DND-41 (cell line): ENCODE data around the gene KCTD21.

Experiments
- ATAC-seq: fragments of 200-7000 bp; cut with Tn5 transposase; 3 replicates; pipeline ENCODE4 v1.9.1; 2021; ENCODE audit warnings: low read depth; ENCODE audit not compliant: insufficient read depth
- DNase-seq: peaks from one replicate; pipeline ENCODE4 v3.0.0-alpha.2; 2020
- H2AFZ ChIP-seq: 2 replicates; pipeline ENCODE4 v1.6.0; 2012; ENCODE audit warnings: low read depth, low read length
- H3K27ac ChIP-seq: 2 replicates; pipeline ENCODE4 v1.5.1; 2012; ENCODE audit warnings: low read length, inconsistent platforms
- H3K27me3 ChIP-seq: fragments of 200-600 bp; sonication (generic); 2 replicates; pipeline ENCODE4 v1.6.0; 2012; ENCODE audit warnings: low read length, mild to moderate bottlenecking, inconsistent platforms; ENCODE audit not compliant: insufficient read depth, poor library complexity
- H3K36me3 ChIP-seq: 2 replicates; pipeline ENCODE4 v1.5.1; 2012; ENCODE audit warnings: low read length, inconsistent platforms; ENCODE audit not compliant: insufficient read depth
- H3K4me1 ChIP-seq: 2 replicates; pipeline ENCODE4 v1.5.1; 2012; ENCODE audit warnings: mild to moderate bottlenecking, low read length; ENCODE audit not compliant: insufficient read depth
- H3K4me2 ChIP-seq: 2 replicates; pipeline ENCODE4 v1.6.0; 2012; ENCODE audit warnings: mild to moderate bottlenecking, moderate library complexity, low read length, inconsistent platforms; ENCODE audit not compliant: insufficient read depth
- H3K4me3 ChIP-seq, 2 experiments: fragments of 200-600 bp in 1 of 2; shearing (Covaris generic) in 1 of 2; 2 replicates each; pipeline ENCODE4 v1.5.1; 2012 to 2016; ENCODE audit warnings: inconsistent platforms in 2 of 2, low read length in 2 of 2, mild to moderate bottlenecking in 2 of 2, low read depth in 1 of 2, moderate library complexity in 1 of 2
- H3K79me2 ChIP-seq: 2 replicates; pipeline ENCODE4 v1.6.0; 2012; ENCODE audit warnings: low read length, inconsistent platforms; ENCODE audit not compliant: insufficient read depth
- H3K9ac ChIP-seq: 2 replicates; pipeline ENCODE4 v1.6.0; 2012; ENCODE audit warnings: low read depth, mild to moderate bottlenecking, inconsistent platforms, low read length, moderate library complexity
- H3K9me3 ChIP-seq: 2 replicates; pipeline ENCODE4 v1.5.1; 2012; ENCODE audit warnings: low read length, moderate library complexity, mild to moderate bottlenecking, inconsistent platforms; ENCODE audit not compliant: insufficient read depth, severe bottlenecking
- H4K20me1 ChIP-seq: 2 replicates; pipeline ENCODE4 v1.6.0; 2012; ENCODE audit warnings: low read length; ENCODE audit not compliant: insufficient read depth
- EZH2 ChIP-seq: IDR thresholded peaks from 3 replicates; pipeline ENCODE4 v1.6.1; 2012; ENCODE audit warnings: borderline replicate concordance, low read depth, mild to moderate bottlenecking, moderate library complexity, low read length, inconsistent platforms; ENCODE audit not compliant: severe bottlenecking
- TF ChIP-seq, protein P1 (sequence below): IDR thresholded peaks from 2 replicates; pipeline ENCODE4 v1.5.1; 2012; ENCODE audit warnings: borderline replicate concordance, low read length, moderate library complexity, mild to moderate bottlenecking; ENCODE audit not compliant: poor library complexity, severe bottlenecking; ENCODE audit errors: extremely low read depth

KCTD21 gene

DNA sequence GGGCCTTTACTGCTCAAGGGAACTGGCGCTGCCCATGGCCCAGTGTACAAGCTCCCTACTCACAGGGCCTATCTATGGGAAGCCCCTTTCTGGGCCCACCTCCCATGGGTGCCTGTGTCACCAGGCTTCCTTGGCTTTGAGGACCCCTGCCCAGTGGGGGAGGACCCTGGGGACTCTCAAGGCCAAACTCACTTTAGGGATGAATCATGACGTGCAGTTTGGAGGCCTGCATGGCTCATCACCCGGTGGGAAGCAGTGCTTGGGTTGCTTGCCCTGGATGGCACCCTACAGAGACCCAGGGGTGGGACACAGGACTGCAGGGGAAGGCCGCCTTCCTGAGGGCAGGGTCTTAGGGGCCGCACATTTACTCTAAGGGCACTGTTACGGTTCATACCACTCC is 16.5 kb downstream of the KCTD21 start:
- Histone ChIP-seq H2AFZ (no peak overlapping the region), H3K4me3 (no peak overlapping the region), H3K27ac (no peak overlapping the region), H3K4me1 (no peaks in the 10 kb centered on the region), H3K27me3 (no peaks in the 10 kb centered on the region), H3K4me2 (no peak overlapping the region), H4K20me1 (no peaks in the 10 kb centered on the region), H3K79me2 (no peaks in the 10 kb centered on the region), H3K9ac (no peak overlapping the region), H3K36me3 (peaks cover 6% of the 10 kb centered on the region), H3K9me3 (no peaks in the 10 kb centered on the region)
- no peak for TF ChIP-seq EZH2
- TF ChIP-seq, protein P1, sequence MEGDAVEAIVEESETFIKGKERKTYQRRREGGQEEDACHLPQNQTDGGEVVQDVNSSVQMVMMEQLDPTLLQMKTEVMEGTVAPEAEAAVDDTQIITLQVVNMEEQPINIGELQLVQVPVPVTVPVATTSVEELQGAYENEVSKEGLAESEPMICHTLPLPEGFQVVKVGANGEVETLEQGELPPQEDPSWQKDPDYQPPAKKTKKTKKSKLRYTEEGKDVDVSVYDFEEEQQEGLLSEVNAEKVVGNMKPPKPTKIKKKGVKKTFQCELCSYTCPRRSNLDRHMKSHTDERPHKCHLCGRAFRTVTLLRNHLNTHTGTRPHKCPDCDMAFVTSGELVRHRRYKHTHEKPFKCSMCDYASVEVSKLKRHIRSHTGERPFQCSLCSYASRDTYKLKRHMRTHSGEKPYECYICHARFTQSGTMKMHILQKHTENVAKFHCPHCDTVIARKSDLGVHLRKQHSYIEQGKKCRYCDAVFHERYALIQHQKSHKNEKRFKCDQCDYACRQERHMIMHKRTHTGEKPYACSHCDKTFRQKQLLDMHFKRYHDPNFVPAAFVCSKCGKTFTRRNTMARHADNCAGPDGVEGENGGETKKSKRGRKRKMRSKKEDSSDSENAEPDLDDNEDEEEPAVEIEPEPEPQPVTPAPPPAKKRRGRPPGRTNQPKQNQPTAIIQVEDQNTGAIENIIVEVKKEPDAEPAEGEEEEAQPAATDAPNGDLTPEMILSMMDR = no peak
- DNase-seq (no peak), ATAC-seq (no peak)

DNA sequence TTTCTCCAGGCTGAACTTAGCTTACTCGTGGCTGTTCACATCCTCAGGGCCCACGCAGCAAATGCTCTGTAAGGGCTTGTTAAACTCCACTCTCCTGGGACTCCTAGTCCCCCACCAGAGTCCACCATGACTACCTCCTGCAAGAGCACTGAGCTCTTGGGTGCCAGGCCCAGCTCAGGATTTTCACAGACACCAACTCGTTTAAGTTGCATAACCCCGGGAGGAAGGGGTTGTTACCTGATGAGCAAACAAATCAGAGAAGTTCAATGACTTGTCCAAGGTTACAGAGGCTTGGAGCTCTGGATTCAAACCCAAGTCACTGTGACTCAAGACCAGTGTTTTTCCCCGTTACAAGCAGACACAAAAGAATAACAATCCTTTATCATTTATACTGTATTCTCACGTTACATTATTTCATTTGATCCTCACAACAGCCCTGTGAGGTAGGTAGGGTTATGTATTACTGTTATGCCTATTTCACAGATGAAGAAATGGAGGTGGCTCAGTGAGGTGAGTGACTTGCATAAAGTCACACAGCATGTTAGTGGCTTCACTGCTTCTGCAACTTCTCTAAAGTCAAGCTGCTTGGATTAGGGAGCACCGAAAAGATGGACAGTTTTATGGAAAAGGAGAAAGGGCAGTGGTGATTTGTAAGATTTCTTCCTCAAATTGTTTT is 17.4 kb downstream of the KCTD21 start:
- ATAC-seq = no peak
- H3K27me3 ChIP-seq = no peaks in the 10 kb centered on the region
- no peaks in the 10 kb centered on the region for H4K20me1 ChIP-seq
- peaks cover 6% of the 10 kb centered on the region for H3K36me3 ChIP-seq
- no peaks in the 10 kb centered on the region for H3K4me1 ChIP-seq
- H3K27ac ChIP-seq = no peak overlapping the region
- no peak overlapping the region for H3K9ac ChIP-seq
- H3K9me3 ChIP-seq = no peaks in the 10 kb centered on the region
- no peak overlapping the region for H3K4me2 ChIP-seq
- no peak overlapping the region for H3K4me3 ChIP-seq
- H3K79me2 ChIP-seq = no peaks in the 10 kb centered on the region
- DNase-seq = no peak
- TF ChIP-seq, protein P1 = no peak
- TF ChIP-seq EZH2 = no peak
- no peak overlapping the region for H2AFZ ChIP-seq

DNA sequence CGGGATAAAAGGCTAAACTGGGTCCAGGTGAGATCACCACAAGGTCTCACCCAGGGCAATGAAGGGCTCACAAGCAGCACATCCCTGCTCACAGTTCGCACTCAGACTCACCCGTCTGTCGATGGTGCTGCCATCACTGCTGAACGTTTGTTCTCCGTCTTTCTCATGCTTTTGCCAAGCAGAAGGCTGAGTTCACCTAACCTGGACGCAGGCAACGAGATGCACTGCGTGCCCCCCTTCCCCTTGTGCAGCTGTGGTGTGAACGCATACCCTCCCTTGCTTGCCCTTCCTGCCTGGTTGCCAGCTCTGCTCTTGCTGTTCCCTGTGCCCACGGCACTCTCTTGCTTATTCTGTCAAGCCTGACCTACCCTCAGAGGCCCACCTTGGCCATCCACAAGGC is 18.0 kb downstream of the KCTD21 start:
- H3K4me2 ChIP-seq = no peak overlapping the region
- H3K9ac ChIP-seq = no peak overlapping the region
- no peaks in the 10 kb centered on the region for H3K9me3 ChIP-seq
- no peaks in the 10 kb centered on the region for H3K27me3 ChIP-seq
- H3K27ac ChIP-seq = no peak overlapping the region
- no peaks in the 10 kb centered on the region for H3K4me1 ChIP-seq
- TF ChIP-seq, protein P1 = no peak
- H3K4me3 ChIP-seq = no peak overlapping the region
- ATAC-seq = no peak
- peaks cover 6% of the 10 kb centered on the region for H3K36me3 ChIP-seq
- no peaks in the 10 kb centered on the region for H3K79me2 ChIP-seq
- no peak for DNase-seq
- no peak overlapping the region for H2AFZ ChIP-seq
- no peaks in the 10 kb centered on the region for H4K20me1 ChIP-seq
